Immature natural killer cell (primary cell): ENCODE results near the gene SOX1. TPM values are rescaled to one million over a fixed set of nuclear protein-coding genes. Genes with fewer than 3 reads are reported as not detected.
A peak's percentile ranks its signal among the peaks of the same experiment; 100 is the strongest.

Source experiments
- DNase-seq, 3 donors: peaks; one replicate each; pipeline ENCODE4 v3.0.0; 2022; ENCODE audit warnings: mixed read lengths in 1 of 3
- H3K27ac Mint-ChIP-seq, 6 donors: one replicate each; pipeline ENCODE4 v1.8.0; 2020; ENCODE audit warnings: mixed read lengths in 6 of 6, mild to moderate bottlenecking in 5 of 6, inconsistent platforms in 4 of 6, moderate library complexity in 3 of 6
- H3K27me3 Mint-ChIP-seq, 3 donors: one replicate each; pipeline ENCODE4 v1.8.0; 2020 to 2021; ENCODE audit warnings: low read depth in 3 of 3, mild to moderate bottlenecking in 3 of 3, mixed read lengths in 3 of 3, moderate library complexity in 3 of 3, inconsistent platforms in 1 of 3
- H3K36me3 Mint-ChIP-seq, 3 donors: one replicate each; pipeline ENCODE4 v1.8.0; 2020; ENCODE audit warnings: mixed read lengths in 3 of 3, inconsistent platforms in 2 of 3, mild to moderate bottlenecking in 2 of 3
- H3K4me1 Mint-ChIP-seq, 2 donors: one replicate each; pipeline ENCODE4 v1.8.0; 2020; ENCODE audit warnings: inconsistent platforms in 2 of 2, mild to moderate bottlenecking in 2 of 2, mixed read lengths in 2 of 2, moderate library complexity in 1 of 2
- H3K4me3 Mint-ChIP-seq, 5 donors: one replicate each; pipeline ENCODE4 v1.8.0; 2020; ENCODE audit warnings: mild to moderate bottlenecking in 5 of 5, mixed read lengths in 5 of 5, inconsistent platforms in 3 of 5, moderate library complexity in 3 of 5
- H3K9me3 Mint-ChIP-seq, 6 donors: one replicate each; pipeline ENCODE4 v1.8.0; 2020; ENCODE audit warnings: mild to moderate bottlenecking in 6 of 6, mixed read lengths in 6 of 6, inconsistent platforms in 4 of 6, moderate library complexity in 3 of 6
- polyA plus RNA-seq, 3 donors: library from polyadenylated mRNA; unstranded; fragments of 300-500 nt; fragmentation: Illumina TruSeq; gene quantifications; one replicate each; pipeline ENCODE4 v1.2.3, GENCODE V29; 2021

Gene SOX1
- polyA plus RNA-seq, 3 donors from 2014 or later = not detected

DNA sequence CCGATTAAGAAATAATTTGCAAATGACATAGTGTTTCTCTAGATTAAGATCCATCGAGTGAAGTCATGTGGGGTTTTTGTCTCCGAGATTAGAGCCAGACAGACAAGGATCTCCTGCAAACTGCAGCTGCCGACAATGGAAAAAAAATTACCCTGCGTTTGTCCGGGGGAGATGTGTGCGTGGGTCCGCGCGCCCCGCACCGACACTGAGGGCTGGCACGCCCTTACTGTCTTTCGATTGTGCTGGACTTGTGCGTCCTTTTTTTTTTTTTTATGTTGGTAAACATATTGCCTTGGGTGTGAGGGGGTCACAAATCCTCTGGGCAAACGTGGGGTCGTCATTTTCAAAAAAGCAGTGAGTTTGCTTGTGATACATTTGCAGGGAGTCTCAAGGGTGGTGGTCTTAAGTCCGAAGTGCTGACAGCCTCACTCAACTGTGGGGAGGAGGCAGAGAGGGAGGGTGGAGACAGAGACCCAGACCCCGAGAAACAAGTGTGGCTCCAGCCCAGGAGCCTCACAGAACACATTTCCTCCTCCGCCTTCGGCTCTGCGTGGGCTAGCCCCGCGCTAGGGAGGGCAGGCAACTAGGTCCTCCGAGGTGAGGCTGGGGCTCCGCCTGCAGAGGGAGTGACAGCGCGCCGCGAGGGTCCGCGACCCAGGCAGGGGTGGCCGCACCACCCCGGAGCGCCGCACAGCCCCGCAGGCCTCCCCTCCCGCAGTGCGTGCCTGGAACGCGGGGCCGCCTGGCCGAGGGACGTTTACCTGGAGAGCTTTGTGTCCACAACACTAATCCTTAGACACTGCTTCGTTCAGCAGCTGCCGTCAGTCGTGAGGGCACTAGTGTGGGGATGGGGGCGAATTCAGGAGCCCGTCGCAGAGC lies 11.7 kb upstream of the SOX1 start:
- peaks cover 0 to 1% (median 1%) of the 10 kb centered on the region in 3 donors for H3K36me3 Mint-ChIP-seq
- H3K27me3 Mint-ChIP-seq = peaks cover 38 to 53% (median 39%) of the 10 kb centered on the region in 3 donors
- no peaks in the 10 kb centered on the region for H3K4me1 Mint-ChIP-seq
- H3K27ac Mint-ChIP-seq = no peak overlapping the region
- H3K9me3 Mint-ChIP-seq = peaks cover 0 to 25% (median 3%) of the 10 kb centered on the region in 6 donors
- H3K4me3 Mint-ChIP-seq = peak overlapping the region in 1 of 5 donors; percentile 42
- DNase-seq = no peak

- peaks cover 0 to 5% (median 4%) of the 10 kb centered on the region in 3 donors for H3K36me3 Mint-ChIP-seq
- H3K27ac Mint-ChIP-seq = no peak overlapping the region
- H3K4me3 Mint-ChIP-seq = no peak overlapping the region
- peaks cover 35 to 53% (median 36%) of the 10 kb centered on the region in 3 donors for H3K27me3 Mint-ChIP-seq
- peaks cover 0 to 1% of the 10 kb centered on the region in 2 donors for H3K4me1 Mint-ChIP-seq
- DNase-seq = no peak
- peaks cover 0 to 22% (median 4%) of the 10 kb centered on the region in 6 donors for H3K9me3 Mint-ChIP-seq
Observed at GRCh38 chr13:112055915-112056269, 11.1 kb upstream of the SOX1 start.

- H3K4me3 Mint-ChIP-seq = no peak overlapping the region
Observed at GRCh38 chr13:112056284-112056727, 10.6 kb upstream of the SOX1 start.

GRCh38 chr13:112056739-112057438 lies 10.1 kb upstream of the SOX1 start:
- Mint-ChIP-seq H3K9me3 (peaks cover 0 to 25% (median 5%) of the 10 kb centered on the region in 6 donors), H3K27ac (no peak overlapping the region), H3K27me3 (peaks cover 33 to 51% (median 35%) of the 10 kb centered on the region in 3 donors), H3K36me3 (peaks cover 0 to 6% (median 5%) of the 10 kb centered on the region in 3 donors), H3K4me1 (peaks cover 0 to 1% of the 10 kb centered on the region in 2 donors), H3K4me3 (no peak overlapping the region)
- DNase-seq = no peak

More at GRCh38 chr13:112056284-112056727, 10.6 kb upstream of the SOX1 start:
- no peak overlapping the region for H3K27ac Mint-ChIP-seq
- H3K36me3 Mint-ChIP-seq = peaks cover 0 to 5% (median 4%) of the 10 kb centered on the region in 3 donors
- H3K4me1 Mint-ChIP-seq = peaks cover 0 to 1% of the 10 kb centered on the region in 2 donors
- peaks cover 31 to 53% (median 36%) of the 10 kb centered on the region in 3 donors for H3K27me3 Mint-ChIP-seq
- peaks cover 0 to 22% (median 4%) of the 10 kb centered on the region in 6 donors for H3K9me3 Mint-ChIP-seq
- no peak for DNase-seq

GRCh38 chr13:112057439-112057735 lies 9.6 kb upstream of the SOX1 start:
- Mint-ChIP-seq H3K36me3 (peaks cover 0 to 8% (median 5%) of the 10 kb centered on the region in 3 donors), H3K27me3 (peaks cover 30 to 52% (median 40%) of the 10 kb centered on the region in 3 donors), H3K9me3 (peaks cover 0 to 24% (median 5%) of the 10 kb centered on the region in 6 donors), H3K4me3 (no peak overlapping the region), H3K4me1 (peaks cover 0 to 1% of the 10 kb centered on the region in 2 donors), H3K27ac (no peak overlapping the region)
- DNase-seq = no peak

- no peak for DNase-seq
- Mint-ChIP-seq H3K27me3 (peaks cover 28 to 51% (median 40%) of the 10 kb centered on the region in 3 donors), H3K4me3 (no peak overlapping the region), H3K9me3 (peaks cover 0 to 23% (median 5%) of the 10 kb centered on the region in 6 donors), H3K36me3 (peaks cover 0 to 8% (median 5%) of the 10 kb centered on the region in 3 donors), H3K27ac (no peak overlapping the region), H3K4me1 (peaks cover 0 to 1% of the 10 kb centered on the region in 2 donors)
Observed at GRCh38 chr13:112057736-112058518, 9.0 kb upstream of the SOX1 start.

DNA sequence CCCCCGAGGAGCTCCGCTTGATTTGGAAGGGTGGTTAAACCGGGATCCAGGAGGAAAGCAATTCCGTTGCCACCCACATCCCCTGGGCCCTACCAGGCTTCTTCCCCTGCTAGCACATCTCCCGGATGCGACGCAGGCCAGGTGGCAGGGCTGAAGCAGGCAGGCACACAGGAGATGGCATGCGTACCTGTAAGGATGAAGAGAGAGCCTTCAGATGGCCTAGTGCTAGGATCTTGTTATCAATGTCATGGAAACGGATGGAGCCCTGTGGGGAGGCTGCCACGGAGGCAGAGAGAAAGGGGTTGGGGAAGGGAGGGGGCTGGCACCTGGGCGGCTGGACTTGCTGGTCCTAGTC lies 8.5 kb upstream of the SOX1 start:
- Mint-ChIP-seq H3K9me3 (peaks cover 0 to 24% (median 5%) of the 10 kb centered on the region in 6 donors), H3K4me1 (peaks cover 0 to 1% of the 10 kb centered on the region in 2 donors)

DNA sequence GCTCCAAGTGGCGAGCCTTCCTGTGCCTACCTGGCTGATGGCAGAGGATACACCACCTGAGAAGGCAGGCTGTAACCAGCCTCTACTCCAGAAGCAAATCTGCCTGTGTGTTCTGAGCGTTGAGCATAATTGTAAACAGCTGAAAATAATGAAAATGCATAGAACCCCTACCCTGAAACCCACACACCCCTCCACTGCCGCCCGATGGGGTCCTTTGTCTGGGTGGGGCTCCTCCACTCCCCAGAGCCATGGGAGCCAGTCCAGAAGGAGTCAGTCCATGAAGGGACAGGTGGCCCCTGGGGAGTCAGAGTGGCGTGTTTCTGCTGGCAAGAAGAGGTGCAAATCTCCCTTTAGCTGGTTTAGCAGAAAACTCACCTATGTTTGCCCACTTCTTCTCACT lies 8.0 kb upstream of the SOX1 start:
- Mint-ChIP-seq H3K27me3 (peaks cover 28 to 55% (median 41%) of the 10 kb centered on the region in 3 donors), H3K27ac (no peak overlapping the region), H3K4me3 (no peak overlapping the region), H3K9me3 (peaks cover 0 to 24% (median 5%) of the 10 kb centered on the region in 6 donors), H3K4me1 (peaks cover 0 to 1% of the 10 kb centered on the region in 2 donors), H3K36me3 (peaks cover 0 to 8% (median 5%) of the 10 kb centered on the region in 3 donors)
- no peak for DNase-seq

More for the DNA sequence above, 8.5 kb upstream of the SOX1 start:
- Mint-ChIP-seq H3K36me3 (peaks cover 0 to 8% (median 5%) of the 10 kb centered on the region in 3 donors), H3K4me3 (no peak overlapping the region), H3K27me3 (peaks cover 28 to 52% (median 39%) of the 10 kb centered on the region in 3 donors), H3K27ac (no peak overlapping the region)
- no peak for DNase-seq

- no peak overlapping the region for H3K27ac Mint-ChIP-seq
- peaks cover 28 to 55% (median 41%) of the 10 kb centered on the region in 3 donors for H3K27me3 Mint-ChIP-seq
- peaks cover 0 to 8% (median 5%) of the 10 kb centered on the region in 3 donors for H3K36me3 Mint-ChIP-seq
- H3K4me3 Mint-ChIP-seq = no peak overlapping the region
- H3K4me1 Mint-ChIP-seq = peaks cover under 1 to 1% of the 10 kb centered on the region in 2 donors
- peaks cover 0 to 22% (median 6%) of the 10 kb centered on the region in 6 donors for H3K9me3 Mint-ChIP-seq
- DNase-seq = no peak
Observed at GRCh38 chr13:112059457-112060281, 7.3 kb upstream of the SOX1 start.

GRCh38 chr13:112060282-112060830 lies 6.6 kb upstream of the SOX1 start:
- Mint-ChIP-seq H3K27me3 (peaks cover 25 to 55% (median 40%) of the 10 kb centered on the region in 3 donors), H3K4me3 (peak overlapping the region in 1 of 5 donors; percentile 2), H3K9me3 (peaks cover 0 to 22% (median 7%) of the 10 kb centered on the region in 6 donors), H3K27ac (no peak overlapping the region), H3K4me1 (peaks cover 1 to 7% of the 10 kb centered on the region in 2 donors), H3K36me3 (peaks cover 0 to 8% (median 5%) of the 10 kb centered on the region in 3 donors)
- no peak for DNase-seq

GRCh38 chr13:112060899-112061366 lies 6.0 kb upstream of the SOX1 start:
- peaks cover 5 to 13% of the 10 kb centered on the region in 2 donors for H3K4me1 Mint-ChIP-seq

More at GRCh38 chr13:112060899-112061366, 6.0 kb upstream of the SOX1 start:
- Mint-ChIP-seq H3K9me3 (peaks cover 0 to 28% (median 9%) of the 10 kb centered on the region in 6 donors), H3K27me3 (peaks cover 28 to 59% (median 46%) of the 10 kb centered on the region in 3 donors), H3K36me3 (peaks cover 0 to 8% (median 5%) of the 10 kb centered on the region in 3 donors), H3K4me3 (no peak overlapping the region), H3K27ac (no peak overlapping the region)
- DNase-seq = no peak
